ENCODE measurements around the gene CD3G.
A peak's percentile ranks its signal among the peaks of the same experiment; 100 is the strongest.

CD3G gene

GRCh38 chr11:118341815-118342489 is 2.2 kb upstream of the CD3G start:
- H3K27me3 ChIP-seq (ENCODE audit: insufficient read depth, low read length, poor library complexity), result no peaks in the 10 kb centered on the region
- H3K9ac ChIP-seq (ENCODE audit: low read depth, low read length), result peak overlapping the region; percentile 83
- peaks cover 94% of the 10 kb centered on the region for H3K79me2 ChIP-seq (ENCODE audit: insufficient read depth, low read length)
- H3K36me3 ChIP-seq (ENCODE audit: insufficient read depth, low read length), result peaks cover 65% of the 10 kb centered on the region
- peak; percentile 50 for DNase-seq
- no peak overlapping the region for H2AFZ ChIP-seq (ENCODE audit: low read depth, low read length)
- peak overlapping the region; percentile 52 to 79 for H3K4me3 ChIP-seq (ENCODE audit: low read depth in 1 of 2, low read length in 2 of 2)
- H3K9me3 ChIP-seq (ENCODE audit: insufficient read depth, low read length, severe bottlenecking), result no peaks in the 10 kb centered on the region
- H3K4me1 ChIP-seq (ENCODE audit: insufficient read depth, low read length), result peaks cover 62% of the 10 kb centered on the region
- TF ChIP-seq EZH2 (IDR thresholded peaks at IDR 0.05; ENCODE audit: borderline replicate concordance, low read depth, low read length, severe bottlenecking) (no peak), CTCF (IDR thresholded peaks at IDR 0.05; ENCODE audit: borderline replicate concordance, extremely low read depth, low read length, poor library complexity, severe bottlenecking) (peak; percentile 16)
- peak overlapping the region; percentile 98 for H3K27ac ChIP-seq (ENCODE audit: low read length)
- peaks cover 34% of the 10 kb centered on the region for H4K20me1 ChIP-seq (ENCODE audit: insufficient read depth, low read length)
- ATAC-seq (ENCODE audit: insufficient read depth, low read depth), result no peak
- H3K4me2 ChIP-seq (ENCODE audit: insufficient read depth, low read length), result peak overlapping the region; percentile 70

- ATAC-seq (ENCODE audit: insufficient read depth, low read depth) (peak; percentile 61), DNase-seq (peak; percentile 95)
- Histone ChIP-seq H2AFZ (ENCODE audit: low read depth, low read length) (peak within 1 kb of the TSS; percentile 11; the same call in 1 of the 2 replicates), H3K27me3 (ENCODE audit: insufficient read depth, low read length, poor library complexity) (no peaks in the 10 kb centered on the region), H3K27ac (ENCODE audit: low read length) (peak within 1 kb of the TSS; percentile 98), H3K4me1 (ENCODE audit: insufficient read depth, low read length) (peaks cover 69% of the 10 kb centered on the region), H3K36me3 (ENCODE audit: insufficient read depth, low read length) (peaks cover 70% of the 10 kb centered on the region), H3K9me3 (ENCODE audit: insufficient read depth, low read length, severe bottlenecking) (no peaks in the 10 kb centered on the region), H3K4me3 (ENCODE audit: low read depth in 1 of 2, low read length in 2 of 2) (peak within 1 kb of the TSS; percentile 52 to 79), H3K9ac (ENCODE audit: low read depth, low read length) (peak within 1 kb of the TSS; percentile 83), H4K20me1 (ENCODE audit: insufficient read depth, low read length) (peaks cover 37% of the 10 kb centered on the region), H3K4me2 (ENCODE audit: insufficient read depth, low read length) (peak within 1 kb of the TSS; percentile 70), H3K79me2 (ENCODE audit: insufficient read depth, low read length) (peaks cover 100% of the 10 kb centered on the region)
- TF ChIP-seq EZH2 (IDR thresholded peaks at IDR 0.05; ENCODE audit: borderline replicate concordance, low read depth, low read length, severe bottlenecking) (no peak), CTCF (IDR thresholded peaks at IDR 0.05; ENCODE audit: borderline replicate concordance, extremely low read depth, low read length, poor library complexity, severe bottlenecking) (peak; percentile 49)
These were observed 1.5 kb upstream of the CD3G start, which contains the start of gene CD3D for GRCh38 chr11:118342503-118343161. TSS of gene CD3D (minus strand) at chr11:118342705. CDS start at chr11:118342607, 98 bp downstream.

- H3K4me1 ChIP-seq (ENCODE audit: insufficient read depth, low read length), result peaks cover 70% of the 10 kb centered on the region
- peaks cover 100% of the 10 kb centered on the region for H3K79me2 ChIP-seq (ENCODE audit: insufficient read depth, low read length)
- peak overlapping the region; percentile 83 for H3K9ac ChIP-seq (ENCODE audit: low read depth, low read length)
- peak overlapping the region; percentile 70 for H3K4me2 ChIP-seq (ENCODE audit: insufficient read depth, low read length)
- peak; percentile 48 for DNase-seq
- no peak for ATAC-seq (ENCODE audit: insufficient read depth, low read depth)
- H3K27ac ChIP-seq (ENCODE audit: low read length), result peak overlapping the region; percentile 98
- TF ChIP-seq CTCF (IDR thresholded peaks at IDR 0.05; ENCODE audit: borderline replicate concordance, extremely low read depth, low read length, poor library complexity, severe bottlenecking), result no peak
- no peak for TF ChIP-seq EZH2 (IDR thresholded peaks at IDR 0.05; ENCODE audit: borderline replicate concordance, low read depth, low read length, severe bottlenecking)
- peaks cover 70% of the 10 kb centered on the region for H3K36me3 ChIP-seq (ENCODE audit: insufficient read depth, low read length)
- peaks cover 42% of the 10 kb centered on the region for H4K20me1 ChIP-seq (ENCODE audit: insufficient read depth, low read length)
- no peaks in the 10 kb centered on the region for H3K27me3 ChIP-seq (ENCODE audit: insufficient read depth, low read length, poor library complexity)
- H3K9me3 ChIP-seq (ENCODE audit: insufficient read depth, low read length, severe bottlenecking), result no peaks in the 10 kb centered on the region
- H3K4me3 ChIP-seq (ENCODE audit: low read depth in 1 of 2, low read length in 2 of 2), result peak overlapping the region; percentile 10 to 79
- H2AFZ ChIP-seq (ENCODE audit: low read depth, low read length), result no peak overlapping the region
These were observed 896 bp upstream of the CD3G start for GRCh38 chr11:118343248-118343647.

Measured in DND-41 (cell line).